ENCODE results near the gene PPP1R7.

GRCh38 chr2:241198381-241199279, 48.4 kb downstream of the PPP1R7 start:
- TF ChIP-seq CTCF (conservative IDR thresholded peaks at IDR 0.05; ENCODE audit: low read depth, low read length), result no peak
- no peak for TF ChIP-seq RCOR1 (IDR thresholded peaks at IDR 0.05; ENCODE audit: insufficient replicate concordance, low read length)
- no peak for TF ChIP-seq SMC3 (IDR thresholded peaks at IDR 0.05; ENCODE audit: low read depth, low read length)
- no peak for TF ChIP-seq USF2 (IDR thresholded peaks at IDR 0.05; ENCODE audit: low read depth, low read length)
- no peak for TF ChIP-seq POLR2A (IDR thresholded peaks at IDR 0.05; ENCODE audit: low read depth, low read length)
- no peak for TF ChIP-seq MAFK (IDR thresholded peaks at IDR 0.05; ENCODE audit: low read depth, low read length)
- no peak for TF ChIP-seq BHLHE40 (IDR thresholded peaks at IDR 0.05; ENCODE audit: low read depth, low read length)
- no peak for TF ChIP-seq MAZ (IDR thresholded peaks at IDR 0.05; ENCODE audit: borderline replicate concordance, low read depth, low read length)
- TF ChIP-seq FOS (IDR thresholded peaks at IDR 0.05; ENCODE audit: low read depth, low read length), result no peak
- no peak for TF ChIP-seq CEBPB (IDR thresholded peaks at IDR 0.05; ENCODE audit: low read depth, low read length)
- TF ChIP-seq CHD1 (IDR thresholded peaks at IDR 0.05; ENCODE audit: low read depth, low read length), result no peak
- TF ChIP-seq RFX5 (IDR thresholded peaks at IDR 0.05; ENCODE audit: low read depth, low read length), result no peak
- no peak for TF ChIP-seq ELK1 (IDR thresholded peaks at IDR 0.05; ENCODE audit: borderline replicate concordance, low read depth, low read length)

Measured in IMR-90 (cell line).